Activated B cell treated with CpG ODN at 0.5 μM for 24 hours (primary cell): ENCODE data around the gene PPT2. TPM values are rescaled to one million over a fixed set of nuclear protein-coding genes. Genes with fewer than 3 reads are reported as not detected.
"Not testable (repeated sequence)": the region's sequence is repeated elsewhere in the genome, so short reads cannot be mapped to it uniquely, and the experiment has no call there.

ENCODE experiments used
- ATAC-seq: fragments of 200-7000 bp; cut with Tn5 transposase; one replicate; pipeline ENCODE4 v1.10.0; 2021; ENCODE audit warnings: low read depth, mild to moderate bottlenecking, moderate library complexity
- CTCF ChIA-PET: fragments of 350-600 bp; sonication (Branson Sonifier 250); formaldehyde crosslinking; loops from one replicate; lab custom pipeline; 2021; ENCODE audit warnings: antibody characterized with exemption; lab: Charles Lee
- POLR2A ChIA-PET: fragments of 350-600 bp; sonication (Branson Sonifier 250); formaldehyde crosslinking; loops from one replicate; lab custom pipeline; 2021; ENCODE audit warnings: antibody characterized with exemption; lab: Charles Lee
- DNase-seq: peaks from one replicate; pipeline ENCODE4 v3.0.0; 2022
- H3K27ac Mint-ChIP-seq: one replicate; pipeline ENCODE4 v1.8.0; 2020; ENCODE audit warnings: mixed read lengths
- H3K27me3 Mint-ChIP-seq: one replicate; pipeline ENCODE4 v1.8.0; 2021; ENCODE audit warnings: mixed read lengths
- H3K36me3 Mint-ChIP-seq: one replicate; pipeline ENCODE4 v1.8.0; 2021; ENCODE audit warnings: low read depth, mixed read lengths
- H3K4me1 Mint-ChIP-seq: one replicate; pipeline ENCODE4 v1.8.0; 2021; ENCODE audit warnings: mixed read lengths
- H3K4me3 Mint-ChIP-seq: one replicate; pipeline ENCODE4 v1.8.0; 2020; ENCODE audit warnings: mild to moderate bottlenecking, mixed read lengths
- H3K9me3 Mint-ChIP-seq: one replicate; pipeline ENCODE4 v1.8.0; 2020; ENCODE audit warnings: mixed read lengths
- CTCF ChIP-seq: fragments of 200-600 bp; IDR thresholded peaks from one replicate; pipeline ENCODE4 v1.8.0; 2022; ENCODE audit warnings: antibody characterized with exemption, mild to moderate bottlenecking
- intact Hi-C: fragments of 100-400 bp; cut with micrococcal nuclease; formaldehyde crosslinking; loops from one replicate; pipeline ENCODE4 v1.15.1; 2024
- total RNA-seq: library from RNA; stranded (reverse); gene quantifications from 2 replicates; pipeline ENCODE4 v1.2.3, GENCODE V29; 2022

The PPT2 gene
- total RNA-seq, 1 donor from 2014 or later: 3.0 TPM

GRCh38 chr6:32183030-32183429 lies 29.1 kb downstream of the PPT2 start:
- ChIA-PET CTCF (no interaction called here), POLR2A (interaction anchor here (1.1 to 2.2 kb wide), 3 partner anchors 7 to 12 kb away, joined by 5 to 19 read pairs (median 9); partner anchors contain the start of genes GPSM3 and PBX2)
- no peaks in the 10 kb centered on the region for H3K27me3 Mint-ChIP-seq
- intact Hi-C loops: no loop called here
- no peak for DNase-seq
- no peak for TF ChIP-seq CTCF
- ATAC-seq: no peak
- peaks cover 82% of the 10 kb centered on the region for H3K36me3 Mint-ChIP-seq
- peaks cover 46% of the 10 kb centered on the region for H3K4me1 Mint-ChIP-seq
- no peak overlapping the region for H3K27ac Mint-ChIP-seq
- H3K9me3 Mint-ChIP-seq: no peaks in the 10 kb centered on the region
- H3K4me3 Mint-ChIP-seq: no peak overlapping the region

- Mint-ChIP-seq H3K4me1 (peaks cover 48% of the 10 kb centered on the region), H3K9me3 (no peaks in the 10 kb centered on the region), H3K27ac (no peak overlapping the region), H3K36me3 (peaks cover 82% of the 10 kb centered on the region), H3K27me3 (no peaks in the 10 kb centered on the region), H3K4me3 (no peak overlapping the region)
- ChIA-PET CTCF (no interaction called here), POLR2A (interaction anchor here (1.1 to 1.9 kb wide), 2 partner anchors 9 to 12 kb away, joined by 5 to 9 read pairs; partner anchors contain the start of gene GPSM3)
- no peak for ATAC-seq
- intact Hi-C loops: no loop called here
- no peak for TF ChIP-seq CTCF
- DNase-seq: no peak
Observed at GRCh38 chr6:32183483-32184083, 29.6 kb downstream of the PPT2 start.

GRCh38 chr6:32184084-32184640 lies 30.2 kb downstream of the PPT2 start, which contains the start of gene AGER:
AGER (minus strand) TSS chr6:32184253; CDS start chr6:32184222, 31 bp downstream.
- CTCF ChIA-PET: no interaction called here
- peaks cover 48% of the 10 kb centered on the region for H3K4me1 Mint-ChIP-seq
- DNase-seq: no peak
- H3K4me3 Mint-ChIP-seq: no peak within 1 kb of the TSS
- no peak for ATAC-seq
- H3K36me3 Mint-ChIP-seq: peaks cover 82% of the 10 kb centered on the region
- TF ChIP-seq CTCF: no peak
- H3K27ac Mint-ChIP-seq: no peak within 1 kb of the TSS
- no peaks in the 10 kb centered on the region for H3K9me3 Mint-ChIP-seq
- H3K27me3 Mint-ChIP-seq: no peaks in the 10 kb centered on the region
- POLR2A ChIA-PET: no interaction called here
- intact Hi-C loops: no loop called here

GRCh38 chr6:32185681-32186131 lies 31.8 kb downstream of the PPT2 start:
- Mint-ChIP-seq H3K4me3 (peak overlapping the region; percentile 36), H3K36me3 (peaks cover 74% of the 10 kb centered on the region), H3K27ac (peak overlapping the region; percentile 77), H3K4me1 (peaks cover 45% of the 10 kb centered on the region)
- peak; percentile 10 for ATAC-seq
- POLR2A ChIA-PET: interaction anchor here (0.6 to 1.2 kb wide), 3 partner anchors 9 to 1133 kb away, joined by 3 to 5 read pairs (median 5); no protein-coding TSS in a partner anchor
- H3K27me3 Mint-ChIP-seq, intact Hi-C loops, DNase-seq, CTCF ChIA-PET, H3K9me3 Mint-ChIP-seq: not testable (repeated sequence)

- DNase-seq, ATAC-seq, H3K27me3 Mint-ChIP-seq, H3K9me3 Mint-ChIP-seq, CTCF ChIA-PET, intact Hi-C loops: not testable (repeated sequence)
- Mint-ChIP-seq H3K4me1 (peaks cover 49% of the 10 kb centered on the region), H3K27ac (peak overlapping the region; percentile 77), H3K36me3 (peaks cover 72% of the 10 kb centered on the region), H3K4me3 (peak overlapping the region; percentile 36)
- POLR2A ChIA-PET: interaction anchor here (0.7 to 1.4 kb wide), 3 partner anchors 10 to 34 kb away, joined by 5 to 8 read pairs (median 5); no protein-coding TSS in a partner anchor
Observed at GRCh38 chr6:32186151-32186840, 32.4 kb downstream of the PPT2 start.
